ENCODE data around the gene ANGPTL7. TPM values are rescaled to one million over a fixed set of nuclear protein-coding genes. Genes with fewer than 3 reads are reported as not detected.
"Not testable (repeated sequence)": the region's sequence is repeated elsewhere in the genome, so short reads cannot be mapped to it uniquely, and the experiment has no call there.

The ANGPTL7 gene
- total and polyA plus RNA-seq, 4 donors = 0.21 to 0.73 (median 0.37) TPM

DNA sequence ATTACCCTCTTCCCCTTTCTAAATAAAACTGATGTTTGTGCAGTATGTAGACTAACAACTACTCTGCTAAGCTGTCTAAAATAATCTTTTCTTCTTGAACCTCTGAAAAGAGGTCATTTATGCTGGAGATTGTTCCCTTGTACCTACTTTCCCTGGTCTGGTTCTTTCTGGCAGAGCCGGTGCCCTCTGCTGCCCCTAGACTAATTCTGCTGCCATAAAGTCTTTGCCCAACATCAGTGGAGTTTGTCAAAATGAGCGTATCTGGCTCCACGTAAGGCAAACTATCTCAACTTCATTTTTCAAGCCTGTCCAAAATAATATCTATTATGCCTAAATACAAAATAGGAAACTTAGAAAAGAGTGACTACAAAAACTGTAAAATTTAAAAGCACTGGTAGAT is 30.9 kb upstream of the ANGPTL7 start:
- no peak for TF ChIP-seq CTCF (IDR thresholded peaks at IDR 0.05; ENCODE audit: control extremely low read depth, extremely low read depth)
- Histone ChIP-seq H3K4me1 (ENCODE audit: control insufficient read depth in 5 of 5, insufficient read depth in 5 of 5, low read length in 5 of 5) (peaks cover 1 to 28% (median 14%) of the 10 kb centered on the region in 5 donors), H3K27ac (ENCODE audit: low read depth in 1 of 2, low read length in 1 of 2) (no peak overlapping the region), H3K9me3 (ENCODE audit: control insufficient read depth in 4 of 4, insufficient read depth in 3 of 4, low read length in 3 of 4) (no peaks in the 10 kb centered on the region), H3K36me3 (ENCODE audit: control insufficient read depth in 4 of 4, insufficient read depth in 4 of 4, low read length in 4 of 4) (peaks cover 6 to 15% (median 9%) of the 10 kb centered on the region in 4 donors), H3K9ac (ENCODE audit: insufficient read depth in 1 of 2, low read length in 2 of 2) (peak overlapping the region in 1 of 2 donors; percentile 34), H3K27me3 (ENCODE audit: control insufficient read depth in 3 of 3, insufficient read depth in 3 of 3, low read length in 2 of 3) (no peaks in the 10 kb centered on the region), H3K4me3 (no peak overlapping the region)
- ATAC-seq (ENCODE audit: insufficient read depth, low FRiP score) = no peak
- no peak for DNase-seq
- 86 to 93% methylated on average over 3 of the region's 3 CpGs for WGBS, 2 donors

DNA sequence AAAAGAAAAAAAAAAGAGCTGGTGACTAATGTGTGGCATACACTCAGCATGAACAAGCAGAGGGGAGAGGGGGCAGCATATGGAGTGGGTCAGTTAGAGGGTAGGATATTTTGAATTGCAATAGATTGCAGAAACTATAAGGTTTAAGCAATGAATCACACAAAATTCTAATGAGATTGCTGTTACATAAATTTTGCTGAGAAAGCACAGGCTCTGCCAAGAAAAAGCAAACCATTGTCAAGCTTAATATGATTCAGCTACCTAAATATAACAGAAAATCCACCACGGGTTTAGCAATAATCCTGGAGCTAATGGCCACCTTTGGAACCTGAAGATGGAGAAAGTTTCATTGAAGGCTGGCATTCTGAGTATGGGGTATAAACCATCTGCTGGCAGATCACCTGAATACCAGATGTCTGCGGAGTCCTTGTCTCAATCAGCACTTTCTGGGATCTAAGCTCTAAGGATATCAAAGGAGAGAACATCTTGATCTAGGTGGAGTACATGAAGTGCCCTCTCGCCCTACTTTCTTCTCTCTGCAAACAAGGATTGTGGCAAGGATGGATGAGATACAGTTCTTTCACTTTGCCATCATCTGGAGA is 30.3 kb upstream of the ANGPTL7 start:
- Histone ChIP-seq H3K27me3 (ENCODE audit: control insufficient read depth in 3 of 3, insufficient read depth in 3 of 3, low read length in 2 of 3) (no peaks in the 10 kb centered on the region), H3K9ac (ENCODE audit: insufficient read depth in 1 of 2, low read length in 2 of 2) (no peak overlapping the region), H3K9me3 (ENCODE audit: control insufficient read depth in 4 of 4, insufficient read depth in 3 of 4, low read length in 3 of 4) (no peaks in the 10 kb centered on the region), H3K4me3 (no peak overlapping the region), H3K4me1 (ENCODE audit: control insufficient read depth in 5 of 5, insufficient read depth in 5 of 5, low read length in 5 of 5) (peaks cover 1 to 25% (median 14%) of the 10 kb centered on the region in 5 donors), H3K36me3 (ENCODE audit: control insufficient read depth in 4 of 4, insufficient read depth in 4 of 4, low read length in 4 of 4) (peaks cover 6 to 15% (median 9%) of the 10 kb centered on the region in 4 donors), H3K27ac (ENCODE audit: low read depth in 1 of 2, low read length in 1 of 2) (no peak overlapping the region)
- ATAC-seq (ENCODE audit: insufficient read depth, low FRiP score) (no peak), DNase-seq (peak in 2 of 3 donors; percentile 75 to 87)
- no peak for TF ChIP-seq CTCF (IDR thresholded peaks at IDR 0.05; ENCODE audit: control extremely low read depth, extremely low read depth)
- WGBS, 2 donors = 83 to 90% methylated on average over 3 of the region's 3 CpGs

DNA sequence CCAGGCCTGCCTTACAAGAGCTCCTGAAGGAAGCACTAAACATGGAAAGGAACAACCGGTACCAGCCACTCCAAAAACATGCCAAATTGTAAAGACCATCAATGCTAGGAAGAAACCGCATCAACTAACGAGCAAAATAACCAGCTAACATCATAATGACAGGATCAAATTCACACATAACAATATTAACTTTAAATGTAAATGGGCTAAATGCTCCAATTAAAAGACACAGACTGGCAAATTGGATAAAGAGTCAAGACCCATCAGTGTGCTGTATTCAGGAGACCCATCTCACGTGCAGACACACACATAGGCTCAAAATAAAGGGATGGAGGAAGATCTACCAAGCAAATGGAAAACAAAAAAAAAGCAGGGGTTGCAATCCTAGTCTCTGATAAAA is 26.4 kb upstream of the ANGPTL7 start:
- WGBS, 2 donors = 99 to 100% methylated on average over 3 of the region's 4 CpGs
- H3K9me3 ChIP-seq (ENCODE audit: control insufficient read depth in 4 of 4, insufficient read depth in 3 of 4, low read length in 3 of 4) = not testable (repeated sequence)

GRCh38 chr1:11166744-11167143 is 22.4 kb upstream of the ANGPTL7 start:
- WGBS, 2 donors = 97% methylated on average over 5 of the region's 5 CpGs
- not testable (repeated sequence) for H3K9ac ChIP-seq (ENCODE audit: insufficient read depth in 1 of 2, low read length in 2 of 2); ATAC-seq (ENCODE audit: insufficient read depth, low FRiP score)

More for the DNA sequence above, 26.4 kb upstream of the ANGPTL7 start:
- ATAC-seq (ENCODE audit: insufficient read depth, low FRiP score); DNase-seq; H3K27ac ChIP-seq (ENCODE audit: low read depth in 1 of 2, low read length in 1 of 2); H3K9ac ChIP-seq (ENCODE audit: insufficient read depth in 1 of 2, low read length in 2 of 2); H3K36me3 ChIP-seq (ENCODE audit: control insufficient read depth in 4 of 4, insufficient read depth in 4 of 4, low read length in 4 of 4); H3K4me3 ChIP-seq; H3K27me3 ChIP-seq (ENCODE audit: control insufficient read depth in 3 of 3, insufficient read depth in 3 of 3, low read length in 2 of 3): not testable (repeated sequence)
- peaks cover 0 to 15% (median 7%) of the 10 kb centered on the region in 5 donors for H3K4me1 ChIP-seq (ENCODE audit: control insufficient read depth in 5 of 5, insufficient read depth in 5 of 5, low read length in 5 of 5)

More at GRCh38 chr1:11166744-11167143, 22.4 kb upstream of the ANGPTL7 start:
- not testable (repeated sequence) for H3K27ac ChIP-seq (ENCODE audit: low read depth in 1 of 2, low read length in 1 of 2); H3K4me3 ChIP-seq; H3K27me3 ChIP-seq (ENCODE audit: control insufficient read depth in 3 of 3, insufficient read depth in 3 of 3, low read length in 2 of 3); H3K36me3 ChIP-seq (ENCODE audit: control insufficient read depth in 4 of 4, insufficient read depth in 4 of 4, low read length in 4 of 4); H3K4me1 ChIP-seq (ENCODE audit: control insufficient read depth in 5 of 5, insufficient read depth in 5 of 5, low read length in 5 of 5); H3K9me3 ChIP-seq (ENCODE audit: control insufficient read depth in 4 of 4, insufficient read depth in 3 of 4, low read length in 3 of 4); DNase-seq

All from lung (tissue), 12 donors.